ENCODE measurements around the gene KSR1. TPM values are rescaled to one million over a fixed set of nuclear protein-coding genes. Genes with fewer than 3 reads are reported as not detected.

KSR1 gene
- total and polyA plus RNA-seq, 2 experiments from 2014 or later: 0.98 to 2.5 TPM

- in situ Hi-C loops (cut with MboI): loop anchor here (10.0 kb wide), 3 partner anchors 61 to 261 kb away; no protein-coding TSS in a partner anchor
- H3K4me1 ChIP-seq (ENCODE audit: insufficient read depth): no peaks in the 10 kb centered on the region
- TF ChIP-seq EZH2phosphoT487 (IDR thresholded peaks at IDR 0.05; ENCODE audit: insufficient read depth, low read depth) (no peak), EZH2 (IDR thresholded peaks at IDR 0.05; ENCODE audit: insufficient read depth, poor library complexity, severe bottlenecking) (no peak)
- 89 to 90% methylated on average over 6 of the region's 6 CpGs for WGBS, 2 experiments (ENCODE audit: low coverage in 1 of 2, low lambda C conversion rate in 2 of 2, missing lambda C conversion rate in 2 of 2)
- H3K4me2 ChIP-seq (ENCODE audit: unreplicated experiment): no peak overlapping the region
- no peaks in the 10 kb centered on the region for H4K20me1 ChIP-seq (ENCODE audit: insufficient read depth)
- no peaks in the 10 kb centered on the region for H3K9me3 ChIP-seq (ENCODE audit: low read depth)
- no peaks in the 10 kb centered on the region for H3K36me3 ChIP-seq (ENCODE audit: low read depth)
- H3K27ac ChIP-seq: no peak overlapping the region
- H3K9ac ChIP-seq: no peak overlapping the region
- no peaks in the 10 kb centered on the region for H3K9me2 ChIP-seq (ENCODE audit: insufficient read depth)
- no peak overlapping the region for H2AFZ ChIP-seq
- no peak overlapping the region for H3K4me3 ChIP-seq
- H3K79me2 ChIP-seq (ENCODE audit: insufficient read depth): no peaks in the 10 kb centered on the region
- no peaks in the 10 kb centered on the region for H3K27me3 ChIP-seq (replicated peaks; ENCODE audit: insufficient read depth)
- H3F3A ChIP-seq (ENCODE audit: insufficient read depth): no peaks in the 10 kb centered on the region
- no peak for DNase-seq
Observed at GRCh38 chr17:27623614-27624013, 167.4 kb downstream of the KSR1 start.

- H3K27me3 ChIP-seq (replicated peaks; ENCODE audit: insufficient read depth): no peaks in the 10 kb centered on the region
- no peaks in the 10 kb centered on the region for H3K36me3 ChIP-seq (ENCODE audit: low read depth)
- H2AFZ ChIP-seq: no peak overlapping the region
- DNase-seq: no peak
- TF ChIP-seq EZH2phosphoT487 (IDR thresholded peaks at IDR 0.05; ENCODE audit: insufficient read depth, low read depth) (no peak), EZH2 (IDR thresholded peaks at IDR 0.05; ENCODE audit: insufficient read depth, poor library complexity, severe bottlenecking) (no peak)
- no peaks in the 10 kb centered on the region for H3K4me1 ChIP-seq (ENCODE audit: insufficient read depth)
- no peak overlapping the region for H3K9ac ChIP-seq
- in situ Hi-C loops (cut with MboI): loop anchor here (10.0 kb wide), 3 partner anchors 60 to 260 kb away; no protein-coding TSS in a partner anchor
- H3K4me3 ChIP-seq: no peak overlapping the region
- H3K9me3 ChIP-seq (ENCODE audit: low read depth): no peaks in the 10 kb centered on the region
- H3K9me2 ChIP-seq (ENCODE audit: insufficient read depth): no peaks in the 10 kb centered on the region
- H3K79me2 ChIP-seq (ENCODE audit: insufficient read depth): no peaks in the 10 kb centered on the region
- WGBS, 2 experiments (ENCODE audit: low coverage in 1 of 2, low lambda C conversion rate in 2 of 2, missing lambda C conversion rate in 2 of 2): 89 to 92% methylated on average over 3 of the region's 3 CpGs
- no peaks in the 10 kb centered on the region for H3F3A ChIP-seq (ENCODE audit: insufficient read depth)
- no peaks in the 10 kb centered on the region for H4K20me1 ChIP-seq (ENCODE audit: insufficient read depth)
- no peak overlapping the region for H3K4me2 ChIP-seq (ENCODE audit: unreplicated experiment)
- H3K27ac ChIP-seq: no peak overlapping the region
Observed at GRCh38 chr17:27624539-27624938, 168.3 kb downstream of the KSR1 start.

- in situ Hi-C loops (cut with MboI): loop anchor here (10.0 to 25.0 kb wide), 4 partner anchors 59 to 259 kb away; no protein-coding TSS in a partner anchor
- Histone ChIP-seq H3K9me3 (ENCODE audit: low read depth) (no peaks in the 10 kb centered on the region), H3K36me3 (ENCODE audit: low read depth) (no peaks in the 10 kb centered on the region)
Observed at GRCh38 chr17:27625856-27626255, 169.6 kb downstream of the KSR1 start.

GRCh38 chr17:27627514-27627913 is 171.3 kb downstream of the KSR1 start:
- no peak overlapping the region for H2AFZ ChIP-seq
- peaks cover 6% of the 10 kb centered on the region for H3K4me1 ChIP-seq (ENCODE audit: insufficient read depth)
- TF ChIP-seq EZH2phosphoT487 (IDR thresholded peaks at IDR 0.05; ENCODE audit: insufficient read depth, low read depth) (no peak), EZH2 (IDR thresholded peaks at IDR 0.05; ENCODE audit: insufficient read depth, poor library complexity, severe bottlenecking) (no peak)
- WGBS, 2 experiments (ENCODE audit: low coverage in 1 of 2, low lambda C conversion rate in 2 of 2, missing lambda C conversion rate in 2 of 2): 84 to 86% methylated on average over 10 of the region's 10 CpGs
- H4K20me1 ChIP-seq (ENCODE audit: insufficient read depth): no peaks in the 10 kb centered on the region
- no peaks in the 10 kb centered on the region for H3K9me2 ChIP-seq (ENCODE audit: insufficient read depth)
- H3K9ac ChIP-seq: no peak overlapping the region
- H3K4me2 ChIP-seq (ENCODE audit: unreplicated experiment): no peak overlapping the region
- H3F3A ChIP-seq (ENCODE audit: insufficient read depth): peaks cover 8% of the 10 kb centered on the region; the same call in 1 of the 2 replicates
- H3K79me2 ChIP-seq (ENCODE audit: insufficient read depth): no peaks in the 10 kb centered on the region
- no peaks in the 10 kb centered on the region for H3K9me3 ChIP-seq (ENCODE audit: low read depth)
- H3K4me3 ChIP-seq: no peak overlapping the region
- H3K27ac ChIP-seq: no peak overlapping the region
- no peaks in the 10 kb centered on the region for H3K36me3 ChIP-seq (ENCODE audit: low read depth)
- DNase-seq: no peak
- H3K27me3 ChIP-seq (replicated peaks; ENCODE audit: insufficient read depth): no peaks in the 10 kb centered on the region
- in situ Hi-C loops (cut with MboI): loop anchor here (10.0 to 25.0 kb wide), 4 partner anchors 57 to 257 kb away; no protein-coding TSS in a partner anchor

More at GRCh38 chr17:27625856-27626255, 169.6 kb downstream of the KSR1 start:
- H3K4me1 ChIP-seq (ENCODE audit: insufficient read depth): peaks cover under 1% of the 10 kb centered on the region; the same call in 1 of the 2 replicates
- H3K79me2 ChIP-seq (ENCODE audit: insufficient read depth): no peaks in the 10 kb centered on the region
- H4K20me1 ChIP-seq (ENCODE audit: insufficient read depth): no peaks in the 10 kb centered on the region
- H3K4me3 ChIP-seq: no peak overlapping the region
- no peak for DNase-seq
- H3K4me2 ChIP-seq (ENCODE audit: unreplicated experiment): no peak overlapping the region
- WGBS, 2 experiments (ENCODE audit: low coverage in 1 of 2, low lambda C conversion rate in 2 of 2, missing lambda C conversion rate in 2 of 2): 85 to 90% methylated on average over 5 of the region's 5 CpGs
- H2AFZ ChIP-seq: no peak overlapping the region
- H3K27me3 ChIP-seq (replicated peaks; ENCODE audit: insufficient read depth): no peaks in the 10 kb centered on the region
- H3K9ac ChIP-seq: no peak overlapping the region
- peaks cover 8% of the 10 kb centered on the region; the same call in 1 of the 2 replicates for H3F3A ChIP-seq (ENCODE audit: insufficient read depth)
- TF ChIP-seq EZH2 (IDR thresholded peaks at IDR 0.05; ENCODE audit: insufficient read depth, poor library complexity, severe bottlenecking): no peak
- TF ChIP-seq EZH2phosphoT487 (IDR thresholded peaks at IDR 0.05; ENCODE audit: insufficient read depth, low read depth): no peak
- no peak overlapping the region for H3K27ac ChIP-seq
- no peaks in the 10 kb centered on the region for H3K9me2 ChIP-seq (ENCODE audit: insufficient read depth)

Data from GM23248 (cell line).